PC-3 (cell line): ENCODE data around the gene CSRP2. TPM values are rescaled to one million over a fixed set of nuclear protein-coding genes. Genes with fewer than 3 reads are reported as not detected.

Experiments
- ATAC-seq: fragments of 200-7000 bp; cut with Tn5 transposase; 2 replicates; pipeline ENCODE4 v1.9.1; 2020; ENCODE audit warnings: mild to moderate bottlenecking, moderate library complexity
- BruUV-seq: library from RNA; stranded (reverse); fragments of 400-500 nt; replicated peaks from 2 replicates; lab custom pipeline; 2021; lab: Mats Ljungman, UMichigan
- CTCF ChIA-PET: fragments of 300-600 bp; sonication (Branson Sonifier 250); formaldehyde crosslinking; loops from one replicate; lab custom pipeline; 2022; ENCODE audit warnings: antibody characterized with exemption; lab: Charles Lee
- POLR2A ChIA-PET: fragments of 300-600 bp; sonication (Branson Sonifier 250); formaldehyde crosslinking; loops from one replicate; lab custom pipeline; 2022; ENCODE audit warnings: antibody characterized with exemption; ENCODE audit not compliant: unreplicated experiment; lab: Charles Lee
- DNase-seq: peaks from one replicate; pipeline ENCODE4 v3.0.0-alpha.2; 2015
- H2AFZ ChIP-seq: fragments of 300-600 bp; sonication (generic); 2 replicates; pipeline ENCODE4 v1.6.0; 2016; ENCODE audit warnings: antibody characterized with exemption, low read length
- H3F3A ChIP-seq: fragments of 300-600 bp; sonication (generic); one replicate; pipeline ENCODE4 v1.6.0; 2017; ENCODE audit warnings: antibody characterized with exemption, low read length, control low read depth, mild to moderate bottlenecking; ENCODE audit not compliant: unreplicated experiment
- H3K27ac ChIP-seq: fragments of 300-600 bp; sonication (generic); 2 replicates; pipeline ENCODE4 v1.5.1; 2016; ENCODE audit warnings: mild to moderate bottlenecking, low read length
- H3K27me3 ChIP-seq: fragments of 300-600 bp; sonication (generic); 2 replicates; pipeline ENCODE4 v1.6.1; 2016; ENCODE audit warnings: low read length, mixed read lengths
- H3K36me3 ChIP-seq: fragments of 300-600 bp; sonication (generic); 2 replicates; pipeline ENCODE4 v1.6.1; 2016; ENCODE audit warnings: low read depth, mixed run types, low read length, mixed read lengths
- H3K4me1 ChIP-seq: fragments of 300-600 bp; sonication (generic); 2 replicates; pipeline ENCODE4 v1.5.1; 2016; ENCODE audit warnings: low read length; ENCODE audit not compliant: insufficient read depth
- H3K4me2 ChIP-seq: fragments of 300-600 bp; sonication (generic); 2 replicates; pipeline ENCODE4 v1.6.0; 2016; ENCODE audit warnings: low read length
- H3K4me3 ChIP-seq: fragments of 300-600 bp; sonication (generic); 2 replicates; pipeline ENCODE4 v1.5.1; 2016; ENCODE audit warnings: mild to moderate bottlenecking, low read length, mixed read lengths
- H3K79me2 ChIP-seq: fragments of 300-600 bp; sonication (generic); 2 replicates; pipeline ENCODE4 v1.6.1; 2017; ENCODE audit warnings: low read length, mixed read lengths
- H3K9ac ChIP-seq: fragments of 300-600 bp; sonication (generic); 2 replicates; pipeline ENCODE4 v1.6.0; 2016; ENCODE audit warnings: mild to moderate bottlenecking, low read length
- H3K9me2 ChIP-seq: fragments of 300-600 bp; sonication (generic); replicated peaks from 2 replicates; pipeline ENCODE4 v1.6.1; 2016; ENCODE audit warnings: mixed run types, low read length, mixed read lengths
- H3K9me3 ChIP-seq: fragments of 300-600 bp; sonication (generic); 2 replicates; pipeline ENCODE4 v1.6.1; 2016; ENCODE audit warnings: low read length, mixed read lengths
- H4K20me1 ChIP-seq: fragments of 300-600 bp; sonication (generic); 2 replicates; pipeline ENCODE4 v1.6.1; 2016; ENCODE audit warnings: low read length, mixed read lengths
- CTCF ChIP-seq: fragments of 300-600 bp; sonication (generic); conservative IDR thresholded peaks from 2 replicates; pipeline ENCODE4 v1.5.1; 2017; ENCODE audit warnings: antibody characterized with exemption, low read depth, mild to moderate bottlenecking, low read length
- EZH2 ChIP-seq: fragments of 300-600 bp; sonication (generic); IDR thresholded peaks from one replicate; pipeline ENCODE4 v1.6.1; 2017; ENCODE audit warnings: antibody characterized with exemption, mild to moderate bottlenecking, low read length; ENCODE audit not compliant: unreplicated experiment
- EZH2phosphoT487 ChIP-seq: fragments of 300-600 bp; sonication (generic); IDR thresholded peaks from 2 replicates; pipeline ENCODE4 v1.6.1; 2018; ENCODE audit warnings: mild to moderate bottlenecking, antibody characterized with exemption, low read length, borderline replicate concordance
- intact Hi-C: fragments of 100-400 bp; cut with micrococcal nuclease; formaldehyde crosslinking; loops from 2 replicates; pipeline ENCODE4 v1.9.0; 2023
- total RNA-seq: library from RNA; depleted of rRNA; stranded (reverse); fragments of >200 nt; gene quantifications from 2 replicates; pipeline ENCODE4 v1.2.3, GENCODE V29; 2014

CSRP2 gene
- total RNA-seq, 1 experiment from 2014 or later: 36.3 TPM

GRCh38 chr12:76909290-76909689, 30.5 kb upstream of the CSRP2 start:
- H3K9me3 ChIP-seq: no peaks in the 10 kb centered on the region
- intact Hi-C loops: no loop called here
- no peaks in the 10 kb centered on the region for H3K36me3 ChIP-seq
- BruUV-seq: no TSS peak
- no peak for DNase-seq
- no peak overlapping the region for H3K9ac ChIP-seq
- ChIA-PET POLR2A (no interaction called here), CTCF (no interaction called here)
- no peak overlapping the region for H3K27ac ChIP-seq
- H2AFZ ChIP-seq: no peak overlapping the region
- no peaks in the 10 kb centered on the region for H3F3A ChIP-seq
- no peaks in the 10 kb centered on the region for H4K20me1 ChIP-seq
- no peak for ATAC-seq
- no peaks in the 10 kb centered on the region for H3K9me2 ChIP-seq
- no peak overlapping the region for H3K4me2 ChIP-seq
- no peaks in the 10 kb centered on the region; the same call in 1 of the 2 replicates for H3K27me3 ChIP-seq
- H3K4me3 ChIP-seq: no peak overlapping the region
- H3K4me1 ChIP-seq: no peaks in the 10 kb centered on the region
- H3K79me2 ChIP-seq: no peaks in the 10 kb centered on the region
- TF ChIP-seq CTCF: no peak
- TF ChIP-seq EZH2: no peak
- TF ChIP-seq EZH2phosphoT487: no peak

DNA sequence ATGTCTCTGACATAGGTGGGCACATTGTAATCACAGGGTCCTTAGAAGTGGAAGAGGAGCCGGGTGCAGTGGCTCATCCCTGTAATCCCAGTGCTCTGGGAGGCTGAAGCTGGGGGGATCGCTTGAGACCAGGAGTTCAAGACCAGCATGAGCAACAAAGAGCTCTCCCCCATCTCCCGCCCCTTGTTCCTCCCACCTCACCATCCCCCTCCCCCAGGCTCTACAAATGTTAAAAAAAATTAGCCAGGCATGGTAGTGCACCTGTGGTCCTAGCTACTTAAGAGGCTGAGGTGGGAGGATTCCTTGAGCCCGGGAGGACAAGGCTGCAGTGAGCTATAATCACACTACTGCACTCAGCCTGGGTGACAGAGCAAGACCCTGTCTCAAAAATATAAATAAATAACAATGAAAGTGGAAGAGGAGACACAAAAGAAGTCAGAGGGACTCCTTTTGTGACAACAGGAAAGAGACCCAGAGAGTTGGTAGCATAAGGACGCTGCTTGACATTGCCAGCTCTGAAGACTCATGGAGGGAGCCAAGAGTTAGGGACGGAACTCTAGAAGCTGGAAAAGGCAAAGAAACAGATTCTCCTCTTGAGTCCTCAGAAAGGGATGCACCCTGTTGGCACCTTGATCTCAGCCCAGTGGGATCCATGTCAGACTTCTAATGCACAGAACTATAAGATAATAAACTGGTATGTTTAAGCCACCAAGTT, 29.6 kb upstream of the CSRP2 start:
- H3K79me2 ChIP-seq: no peaks in the 10 kb centered on the region
- H3K27ac ChIP-seq: no peak overlapping the region
- no peaks in the 10 kb centered on the region for H3K9me2 ChIP-seq
- ChIA-PET CTCF (no interaction called here), POLR2A (no interaction called here)
- H3K27me3 ChIP-seq: no peaks in the 10 kb centered on the region
- H3K9me3 ChIP-seq: no peaks in the 10 kb centered on the region
- no TSS peak for BruUV-seq
- H2AFZ ChIP-seq: no peak overlapping the region
- DNase-seq: no peak
- H3K4me3 ChIP-seq: no peak overlapping the region
- H3K9ac ChIP-seq: no peak overlapping the region
- H3K4me2 ChIP-seq: no peak overlapping the region
- H3K36me3 ChIP-seq: no peaks in the 10 kb centered on the region
- TF ChIP-seq EZH2 (no peak), CTCF (no peak), EZH2phosphoT487 (no peak)
- H3F3A ChIP-seq: no peaks in the 10 kb centered on the region
- no peaks in the 10 kb centered on the region for H4K20me1 ChIP-seq
- ATAC-seq: no peak
- intact Hi-C loops: no loop called here
- H3K4me1 ChIP-seq: no peaks in the 10 kb centered on the region

- CTCF ChIA-PET: no interaction called here
Observed at GRCh38 chr12:76901628-76902380, 23.0 kb upstream of the CSRP2 start.

More at GRCh38 chr12:76901628-76902380, 23.0 kb upstream of the CSRP2 start:
- intact Hi-C loops: no loop called here
- TF ChIP-seq CTCF (no peak), EZH2phosphoT487 (no peak), EZH2 (no peak)
- BruUV-seq: no TSS peak
- no peaks in the 10 kb centered on the region for H3F3A ChIP-seq
- DNase-seq (no peak), ATAC-seq (no peak)
- H3K27me3 ChIP-seq: no peaks in the 10 kb centered on the region
- H3K9me3 ChIP-seq: no peaks in the 10 kb centered on the region
- POLR2A ChIA-PET: no interaction called here
- no peaks in the 10 kb centered on the region for H3K36me3 ChIP-seq
- no peak overlapping the region for H3K9ac ChIP-seq
- H3K4me1 ChIP-seq: no peaks in the 10 kb centered on the region
- H4K20me1 ChIP-seq: no peaks in the 10 kb centered on the region
- no peak overlapping the region for H3K4me3 ChIP-seq
- no peaks in the 10 kb centered on the region for H3K9me2 ChIP-seq
- no peak overlapping the region for H3K4me2 ChIP-seq
- H2AFZ ChIP-seq: no peak overlapping the region
- H3K27ac ChIP-seq: no peak overlapping the region
- no peaks in the 10 kb centered on the region for H3K79me2 ChIP-seq
